ENCODE results near the gene ABCB8. TPM values are rescaled to one million over a fixed set of nuclear protein-coding genes. Genes with fewer than 3 reads are reported as not detected.

ABCB8 gene
- total and polyA plus RNA-seq, 2 of the 4 experiments (the other 2 are of a cell fraction): 16.3 to 26.8 TPM

- no peak overlapping the region for H3K27ac ChIP-seq (ENCODE audit: insufficient read depth, low read length)
- H4K20me1 ChIP-seq (ENCODE audit: insufficient read depth, low read length): no peaks in the 10 kb centered on the region
- no peak overlapping the region for H3K4ac ChIP-seq (ENCODE audit: low read depth, low read length)
- H2BK5ac ChIP-seq (ENCODE audit: low read depth, low read length, poor library complexity, severe bottlenecking): no peak overlapping the region
- dilution Hi-C loops (cut with HindIII; ENCODE audit: low sequenced_read_pairs, unreplicated experiment): no loop called here
- no peak overlapping the region for H2BK20ac ChIP-seq (ENCODE audit: low read depth, low read length)
- POLR2A ChIA-PET (ENCODE audit: unreplicated experiment): no interaction called here
- BruUV-seq (replicated peaks): no TSS peak
- H2AK9ac ChIP-seq (replicated peaks; ENCODE audit: low read depth, low read length, poor library complexity): no peak overlapping the region
- no peak overlapping the region for H2BK15ac ChIP-seq (ENCODE audit: low read depth, low read length)
- no peak for ATAC-seq (ENCODE audit: low read depth)
- no peaks in the 10 kb centered on the region for H3K36me3 ChIP-seq (ENCODE audit: control insufficient read depth, insufficient read depth, low read length)
- no peaks in the 10 kb centered on the region for H3K79me1 ChIP-seq (ENCODE audit: low read depth in 1 of 2, low read length in 2 of 2)
- intact Hi-C loops (cut with micrococcal nuclease): no loop called here
- H2BK120ac ChIP-seq (ENCODE audit: low read depth, low read length): no peak overlapping the region
- no peak overlapping the region for H3K4me3 ChIP-seq (ENCODE audit: insufficient read depth, low read depth, low read length)
- no peak overlapping the region for H3K9ac ChIP-seq (ENCODE audit: low read depth, low read length)
- WGBS, 2 experiments (ENCODE audit: extremely low coverage in 2 of 2, insufficient read length in 1 of 2): no CpG with 5 or more reads among the region's 5 CpGs
- H3K9me3 ChIP-seq (ENCODE audit: control insufficient read depth, insufficient read depth, low read length): no peaks in the 10 kb centered on the region
- peaks cover 48% of the 10 kb centered on the region for H3K27me3 ChIP-seq (ENCODE audit: control insufficient read depth, insufficient read depth, low read length)
- no peak overlapping the region for H3K14ac ChIP-seq (replicated peaks; ENCODE audit: low read depth, low read length)
- no peak overlapping the region for H3K23ac ChIP-seq (ENCODE audit: low read depth, low read length)
- H4K5ac ChIP-seq (ENCODE audit: low read depth, low read length): no peak overlapping the region
- CTCF ChIA-PET: no interaction called here
- H3K9me1 ChIP-seq (ENCODE audit: insufficient read depth, low read length): no peaks in the 10 kb centered on the region
- H3K56ac ChIP-seq (ENCODE audit: extremely low read depth, insufficient read depth, low read length): no peak overlapping the region
- no peak overlapping the region for H2AFZ ChIP-seq (replicated peaks; ENCODE audit: low read length, poor library complexity)
- H3K4me2 ChIP-seq (ENCODE audit: low read depth, low read length): no peak overlapping the region
- peaks cover 8% of the 10 kb centered on the region; the same call in 1 of the 2 replicates for H3K4me1 ChIP-seq (ENCODE audit: control insufficient read depth, insufficient read depth, low read length)
- no peak overlapping the region for H3K18ac ChIP-seq (ENCODE audit: low read depth, low read length)
- TF ChIP-seq USF2 (IDR thresholded peaks at IDR 0.05; ENCODE audit: low read depth, low read length) (no peak), FOS (IDR thresholded peaks at IDR 0.05; ENCODE audit: low read depth, low read length) (no peak), ELK1 (IDR thresholded peaks at IDR 0.05; ENCODE audit: borderline replicate concordance, low read depth, low read length) (no peak), CTCF (conservative IDR thresholded peaks at IDR 0.05; ENCODE audit: low read depth, low read length) (no peak), RFX5 (IDR thresholded peaks at IDR 0.05; ENCODE audit: low read depth, low read length) (no peak), NFE2L2 (IDR thresholded peaks at IDR 0.05; ENCODE audit: low read depth, low read length) (no peak)
- H4K8ac ChIP-seq (ENCODE audit: low read depth in 2 of 2, low read length in 2 of 2): no peak overlapping the region
- H4K91ac ChIP-seq (ENCODE audit: insufficient read depth, low read depth, low read length): no peak overlapping the region
- H2AK5ac ChIP-seq (ENCODE audit: low read depth, low read length): no peak overlapping the region
- DNase-seq: no peak
- in situ Hi-C loops (cut with MboI; ENCODE audit: low sequenced_read_pairs): no loop called here
Measured at GRCh38 chr7:151015967-151016366, 12.3 kb upstream of the ABCB8 start.
